Endothelial cell (in vitro differentiated cells): ENCODE results near the gene ARHGAP6. TPM values are rescaled to one million over a fixed set of nuclear protein-coding genes. Genes with fewer than 3 reads are reported as not detected.

ENCODE experiments used
- DNase-seq: peaks from one replicate; pipeline ENCODE4 v3.0.0; 2021; ENCODE audit warnings: low spot score
- H3K27ac Mint-ChIP-seq: one replicate; pipeline ENCODE4 v1.8.0; 2021; ENCODE audit warnings: mixed read lengths, inconsistent platforms; ENCODE audit not compliant: unreplicated experiment
- H3K27me3 Mint-ChIP-seq: one replicate; pipeline ENCODE4 v1.8.0; 2021; ENCODE audit warnings: mild to moderate bottlenecking, moderate library complexity, mixed read lengths, inconsistent platforms; ENCODE audit not compliant: unreplicated experiment
- H3K36me3 Mint-ChIP-seq: one replicate; pipeline ENCODE4 v1.8.0; 2021; ENCODE audit warnings: mild to moderate bottlenecking, low read depth, mixed read lengths, inconsistent platforms; ENCODE audit not compliant: unreplicated experiment
- H3K4me1 Mint-ChIP-seq: one replicate; pipeline ENCODE4 v1.8.0; 2021; ENCODE audit warnings: mild to moderate bottlenecking, mixed read lengths, inconsistent platforms; ENCODE audit not compliant: unreplicated experiment
- H3K4me3 Mint-ChIP-seq: one replicate; pipeline ENCODE4 v1.8.0; 2021; ENCODE audit warnings: mild to moderate bottlenecking, mixed read lengths, inconsistent platforms; ENCODE audit not compliant: unreplicated experiment
- H3K9me3 Mint-ChIP-seq: one replicate; pipeline ENCODE4 v1.8.0; 2021; ENCODE audit warnings: mixed read lengths, inconsistent platforms; ENCODE audit not compliant: unreplicated experiment
- CTCF ChIP-seq: fragments of 200-600 bp; sonication (generic); IDR thresholded peaks from one replicate; pipeline ENCODE4 v1.5.0; 2021; ENCODE audit warnings: antibody characterized with exemption; ENCODE audit not compliant: unreplicated experiment
- total RNA-seq: library from RNA; stranded (reverse); fragmentation: NEBNext Ultra II Directional; extraction: Animal tissue kit (Norgen Biotek cat#: 25700); gene quantifications from one replicate; pipeline ENCODE4 v1.2.1, GENCODE V29; 2021; ENCODE audit not compliant: unreplicated experiment

The ARHGAP6 gene
- total RNA-seq, 1 donor from 2014 or later = 4.1 TPM

GRCh38 chrX:11355259-11355909, 310.3 kb downstream of the ARHGAP6 start:
- Mint-ChIP-seq H3K27me3 (no peaks in the 10 kb centered on the region), H3K27ac (no peak overlapping the region), H3K9me3 (no peaks in the 10 kb centered on the region), H3K4me1 (no peaks in the 10 kb centered on the region), H3K36me3 (no peaks in the 10 kb centered on the region), H3K4me3 (no peak overlapping the region)
- no peak for DNase-seq
- no peak for TF ChIP-seq CTCF

GRCh38 chrX:11352296-11352741, 313.4 kb downstream of the ARHGAP6 start:
- no peak for DNase-seq
- TF ChIP-seq CTCF = no peak
- Mint-ChIP-seq H3K27ac (no peak overlapping the region), H3K4me1 (no peaks in the 10 kb centered on the region), H3K4me3 (no peak overlapping the region), H3K36me3 (no peaks in the 10 kb centered on the region), H3K9me3 (no peaks in the 10 kb centered on the region), H3K27me3 (no peaks in the 10 kb centered on the region)

GRCh38 chrX:11351375-11352295, 314.1 kb downstream of the ARHGAP6 start:
- no peak overlapping the region for H3K4me3 Mint-ChIP-seq
- H3K27me3 Mint-ChIP-seq = no peaks in the 10 kb centered on the region

GRCh38 chrX:11349661-11350337, 315.9 kb downstream of the ARHGAP6 start:
- no peak for DNase-seq
- H3K4me3 Mint-ChIP-seq = no peak overlapping the region
- no peak for TF ChIP-seq CTCF
- H3K4me1 Mint-ChIP-seq = no peaks in the 10 kb centered on the region
- H3K36me3 Mint-ChIP-seq = no peaks in the 10 kb centered on the region
- H3K9me3 Mint-ChIP-seq = no peaks in the 10 kb centered on the region
- no peaks in the 10 kb centered on the region for H3K27me3 Mint-ChIP-seq
- H3K27ac Mint-ChIP-seq = no peak overlapping the region

More at GRCh38 chrX:11351375-11352295, 314.1 kb downstream of the ARHGAP6 start:
- no peak for TF ChIP-seq CTCF
- Mint-ChIP-seq H3K36me3 (no peaks in the 10 kb centered on the region), H3K4me1 (no peaks in the 10 kb centered on the region), H3K27ac (no peak overlapping the region), H3K9me3 (no peaks in the 10 kb centered on the region)
- no peak for DNase-seq
